ENCODE results near the gene CORIN.
"Not testable (repeated sequence)": the region's sequence is repeated elsewhere in the genome, so short reads cannot be mapped to it uniquely, and the experiment has no call there.

Gene CORIN

DNA sequence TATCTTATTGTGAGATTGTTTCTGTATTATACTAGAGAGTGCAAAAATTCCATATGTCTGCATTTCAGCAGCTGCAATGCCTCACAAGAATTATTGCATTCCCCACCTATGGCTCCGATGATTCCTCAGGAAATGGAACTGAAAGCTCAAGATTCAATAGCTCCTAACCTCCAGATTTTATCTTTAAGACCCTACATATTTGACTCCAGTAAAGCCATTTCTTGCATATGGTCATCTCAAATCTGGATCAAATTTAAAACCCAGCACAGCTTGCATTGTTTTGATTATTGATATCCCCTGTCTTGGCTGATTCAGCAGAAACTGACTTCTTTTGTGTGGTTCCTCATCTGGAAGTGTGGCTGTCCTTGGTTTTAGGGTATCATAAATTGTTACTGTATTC lies 142.6 kb downstream of the CORIN start:
- TF ChIP-seq, protein P1, sequence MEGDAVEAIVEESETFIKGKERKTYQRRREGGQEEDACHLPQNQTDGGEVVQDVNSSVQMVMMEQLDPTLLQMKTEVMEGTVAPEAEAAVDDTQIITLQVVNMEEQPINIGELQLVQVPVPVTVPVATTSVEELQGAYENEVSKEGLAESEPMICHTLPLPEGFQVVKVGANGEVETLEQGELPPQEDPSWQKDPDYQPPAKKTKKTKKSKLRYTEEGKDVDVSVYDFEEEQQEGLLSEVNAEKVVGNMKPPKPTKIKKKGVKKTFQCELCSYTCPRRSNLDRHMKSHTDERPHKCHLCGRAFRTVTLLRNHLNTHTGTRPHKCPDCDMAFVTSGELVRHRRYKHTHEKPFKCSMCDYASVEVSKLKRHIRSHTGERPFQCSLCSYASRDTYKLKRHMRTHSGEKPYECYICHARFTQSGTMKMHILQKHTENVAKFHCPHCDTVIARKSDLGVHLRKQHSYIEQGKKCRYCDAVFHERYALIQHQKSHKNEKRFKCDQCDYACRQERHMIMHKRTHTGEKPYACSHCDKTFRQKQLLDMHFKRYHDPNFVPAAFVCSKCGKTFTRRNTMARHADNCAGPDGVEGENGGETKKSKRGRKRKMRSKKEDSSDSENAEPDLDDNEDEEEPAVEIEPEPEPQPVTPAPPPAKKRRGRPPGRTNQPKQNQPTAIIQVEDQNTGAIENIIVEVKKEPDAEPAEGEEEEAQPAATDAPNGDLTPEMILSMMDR (IDR thresholded peaks at IDR 0.05), result no peak
- DNase-seq (ENCODE audit: low spot score), result no peak

DNA sequence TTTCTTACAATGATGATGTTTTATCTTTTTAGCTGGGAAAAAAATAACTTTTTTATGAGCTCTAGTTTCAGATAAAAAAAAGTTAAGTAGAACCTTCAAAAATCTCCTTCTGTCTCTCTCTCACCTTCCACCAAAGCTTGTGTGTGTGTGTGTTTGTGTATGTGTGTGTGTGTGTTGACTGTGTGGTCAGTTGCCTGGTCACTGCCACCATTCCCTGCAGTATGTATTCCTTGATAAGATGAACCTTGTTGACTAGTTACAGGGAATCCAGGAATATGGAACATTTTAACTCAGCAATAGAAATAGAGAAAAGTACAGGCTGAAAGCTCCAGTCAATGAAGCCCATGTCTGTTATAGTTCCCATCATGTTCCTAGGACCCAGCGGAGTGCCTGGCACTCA lies 143.5 kb downstream of the CORIN start:
- Histone ChIP-seq H3K27ac (no peak overlapping the region), H3K4me3 (no peak overlapping the region)
- DNase-seq (ENCODE audit: low spot score), result no peak
- TF ChIP-seq, protein P1 (IDR thresholded peaks at IDR 0.05), result no peak

More for the DNA sequence above, 142.6 kb downstream of the CORIN start:
- H3K27ac ChIP-seq, result no peak overlapping the region
- no peak overlapping the region for H3K4me3 ChIP-seq

DNA sequence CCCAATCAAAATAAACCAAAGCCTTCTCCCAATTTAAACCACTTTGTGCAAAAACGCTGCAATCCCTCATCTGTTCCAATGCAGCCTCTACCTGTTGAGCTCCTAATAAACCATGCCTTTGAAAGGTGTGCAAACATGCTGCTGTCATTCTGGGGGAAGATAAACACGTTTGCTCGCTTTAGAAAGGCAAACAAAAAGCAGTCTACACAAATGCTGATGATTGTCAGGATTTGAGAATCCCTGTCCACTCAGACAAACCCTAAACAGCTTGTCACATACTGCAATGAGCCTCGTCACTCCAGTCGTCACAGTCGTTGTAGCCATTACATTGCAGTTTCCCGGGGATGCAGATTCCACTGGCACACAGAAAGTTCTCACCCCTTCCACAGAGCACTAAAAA lies 145.2 kb downstream of the CORIN start:
- no peak for DNase-seq (ENCODE audit: low spot score)
- no peak overlapping the region for H3K27ac ChIP-seq
- H3K4me3 ChIP-seq, result no peak overlapping the region
- TF ChIP-seq, protein P1 (IDR thresholded peaks at IDR 0.05), result no peak

DNA sequence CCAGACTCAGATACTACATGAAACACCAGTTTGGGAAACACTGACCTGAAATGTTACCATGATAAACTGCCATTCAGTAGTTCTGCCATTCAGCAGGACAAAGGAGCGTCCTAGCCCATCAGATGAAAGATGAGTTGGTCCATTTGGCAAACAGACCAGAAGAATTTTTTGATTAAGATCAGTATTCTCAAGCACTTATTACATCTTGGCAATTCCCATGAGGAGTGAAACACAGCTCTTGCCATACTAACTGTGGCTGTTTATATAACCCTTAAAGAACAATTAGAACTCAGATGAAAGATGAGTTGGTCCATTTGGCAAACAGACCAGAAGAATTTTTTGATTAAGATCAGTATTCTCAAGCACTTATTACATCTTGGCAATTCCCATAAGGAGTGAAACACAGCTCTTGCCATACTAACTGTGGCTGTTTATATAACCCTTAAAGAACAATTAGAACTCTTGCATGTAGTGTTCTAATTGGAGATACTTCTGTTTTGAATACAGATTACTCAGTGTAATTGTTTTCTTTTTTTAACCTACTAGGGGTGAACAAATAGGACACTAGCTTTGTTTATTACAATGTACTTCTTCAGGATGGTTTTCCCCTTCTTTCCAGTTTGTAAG lies 146.0 kb downstream of the CORIN start:
- H3K4me3 ChIP-seq; DNase-seq (ENCODE audit: low spot score); H3K27ac ChIP-seq: not testable (repeated sequence)

DNA sequence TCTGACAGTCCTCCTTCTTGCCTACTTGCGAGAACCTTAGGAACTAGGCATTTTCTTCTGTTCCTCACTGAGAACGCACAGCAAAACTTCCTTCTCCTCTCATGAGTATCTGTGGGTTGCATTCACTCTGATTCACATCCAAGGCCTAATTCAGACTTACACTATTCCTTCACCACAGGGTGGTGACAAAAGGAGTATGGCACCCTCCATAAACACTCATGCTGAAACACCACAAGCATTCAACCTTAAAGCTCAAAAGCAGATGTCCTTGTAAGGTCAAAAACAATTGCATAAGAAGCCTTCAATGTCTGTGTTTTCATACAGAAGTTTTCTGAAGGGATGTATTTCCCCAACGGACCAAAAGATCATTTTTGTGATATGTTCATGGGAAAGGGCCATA lies 147.3 kb downstream of the CORIN start:
- TF ChIP-seq, protein P1 (IDR thresholded peaks at IDR 0.05), result no peak
- H3K27ac ChIP-seq, result no peak overlapping the region
- DNase-seq (ENCODE audit: low spot score), result no peak
- H3K4me3 ChIP-seq, result no peak overlapping the region

DNA sequence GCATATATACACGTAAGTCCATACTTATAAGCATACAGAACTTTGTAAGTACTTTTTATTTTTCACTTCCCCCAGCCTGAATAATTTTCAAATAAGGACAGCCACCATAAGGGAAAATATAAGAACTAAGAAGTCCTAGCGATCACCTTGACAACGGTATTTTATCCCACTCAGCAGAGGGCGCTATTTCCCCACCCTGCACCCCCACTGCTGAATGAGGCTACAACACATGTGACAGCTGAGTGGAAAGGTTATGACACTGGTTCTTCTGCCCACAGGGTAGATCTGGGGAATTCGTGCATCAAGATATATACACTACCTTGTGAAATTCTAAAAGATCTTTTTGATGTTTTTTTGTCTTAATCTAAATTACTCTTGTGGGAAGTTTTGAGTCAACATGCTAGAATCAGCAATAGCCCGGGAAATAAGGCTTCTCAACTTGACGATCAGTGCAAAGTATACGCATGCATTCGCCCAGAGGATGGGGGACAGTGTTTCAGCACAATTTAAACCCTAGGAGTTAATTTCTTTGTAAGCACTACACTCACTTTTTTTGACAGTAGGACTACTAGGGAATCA lies 151.5 kb downstream of the CORIN start:
- H3K27ac ChIP-seq, result no peak overlapping the region
- no peak for DNase-seq (ENCODE audit: low spot score)
- TF ChIP-seq, protein P1 (IDR thresholded peaks at IDR 0.05), result no peak
- H3K4me3 ChIP-seq, result no peak overlapping the region

DNA sequence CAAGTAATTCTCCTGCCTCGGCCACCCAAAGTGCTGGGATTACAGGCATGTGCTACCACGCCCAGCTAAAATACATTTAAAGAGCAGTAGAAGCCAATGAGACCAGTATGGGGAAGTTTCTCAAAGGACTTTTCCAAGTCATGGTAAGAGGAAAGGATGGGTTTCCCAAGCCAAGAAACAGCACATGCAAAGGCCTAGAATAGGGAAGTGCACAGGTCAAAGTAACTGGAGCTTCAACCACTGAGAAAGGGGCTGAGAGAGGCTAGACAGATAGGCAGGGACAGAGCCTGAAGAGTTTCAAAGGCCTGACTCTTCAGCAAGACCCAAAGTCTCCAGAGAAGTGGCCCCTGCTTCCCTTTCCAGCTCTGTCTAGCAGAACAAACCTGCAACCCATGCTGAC lies 162.1 kb downstream of the CORIN start:
- H3K27ac ChIP-seq, result no peak overlapping the region
- no peak overlapping the region for H3K4me3 ChIP-seq
- no peak for DNase-seq (ENCODE audit: low spot score)
- TF ChIP-seq, protein P1 (IDR thresholded peaks at IDR 0.05), result no peak
